Activated CD8-positive, alpha-beta memory T cell treated with anti-CD3 and anti-CD28 coated beads for 36 hours (primary cell): Measurements from ENCODE around the gene MARVELD2. TPM values are rescaled to one million over a fixed set of nuclear protein-coding genes. Genes with fewer than 3 reads are reported as not detected.

Experiments
- CTCF ChIA-PET: fragments of 350-600 bp; sonication (Branson Sonifier 250); formaldehyde crosslinking; loops from one replicate; lab custom pipeline; 2021; ENCODE audit warnings: antibody characterized with exemption; lab: Charles Lee
- POLR2A ChIA-PET: fragments of 350-600 bp; sonication (Branson Sonifier 250); formaldehyde crosslinking; loops from one replicate; lab custom pipeline; 2021; ENCODE audit warnings: antibody characterized with exemption; lab: Charles Lee
- total RNA-seq, 2 experiments: library from RNA; stranded (reverse); gene quantifications; one replicate each; pipeline ENCODE4 v1.2.3, GENCODE V29; 2021

The MARVELD2 gene
- total RNA-seq, result under 1 TPM; 0.25 to 0.27 TPM

- ChIA-PET CTCF (no interaction called here), POLR2A (no interaction called here)
These were observed at the start of gene MARVELD2 for GRCh38 chr5:69414885-69415583. MARVELD2 (plus strand) TSS chr5:69415116; CDS start chr5:69419386, 4,270 bp downstream.

GRCh38 chr5:69367697-69368279 is 47.1 kb upstream of the MARVELD2 start:
- CTCF ChIA-PET, result interaction anchor here (1.0 kb wide), 1 partner anchor 324 kb away, joined by 3 read pairs; no protein-coding TSS in a partner anchor
- POLR2A ChIA-PET, result interaction anchor here (0.7 kb wide), 2 partner anchors 157 to 165 kb away, joined by 3 to 7 read pairs; no protein-coding TSS in a partner anchor

GRCh38 chr5:69368458-69369339 is 46.2 kb upstream of the MARVELD2 start:
- ChIA-PET CTCF (no interaction called here), POLR2A (no interaction called here)

- CTCF ChIA-PET, result interaction anchor here (0.6 to 1.2 kb wide), 3 partner anchors 34 to 327 kb away, joined by 3 to 5 read pairs (median 3); partner anchors contain the start of gene SLC30A5
- POLR2A ChIA-PET, result interaction anchor here (1.5 kb wide), 1 partner anchor 276 kb away, joined by 3 read pairs; the partner anchor contains the start of gene SLC30A5
These were observed 45.4 kb upstream of the MARVELD2 start, which contains the start of the genes AK6, RAD17 and TAF9 for GRCh38 chr5:69369340-69370121. AK6 (minus strand) TSS chr5:69369520; CDS start chr5:69369490, 30 bp downstream. RAD17 (plus strand) TSS chr5:69369818; CDS start chr5:69372209, 2,391 bp downstream. TAF9 (minus strand) TSS chr5:69369520; CDS start chr5:69365737, 3,783 bp downstream.

- CTCF ChIA-PET, result interaction anchor here (0.6 to 1.2 kb wide), 3 partner anchors 35 to 327 kb away, joined by 3 to 5 read pairs (median 3); partner anchors contain the start of gene SLC30A5
- POLR2A ChIA-PET, result interaction anchor here (1.5 kb wide), 1 partner anchor 277 kb away, joined by 3 read pairs; the partner anchor contains the start of gene SLC30A5
These were observed 44.6 kb upstream of the MARVELD2 start for GRCh38 chr5:69370335-69370734.

GRCh38 chr5:69372394-69372793 is 42.5 kb upstream of the MARVELD2 start:
- CTCF ChIA-PET, result interaction anchor here (0.6 to 2.1 kb wide), 2 partner anchors 14 to 279 kb away, joined by 6 to 7 read pairs; partner anchors contain the start of gene SLC30A5
- POLR2A ChIA-PET, result no interaction called here

GRCh38 chr5:69374911-69375446 is 39.9 kb upstream of the MARVELD2 start:
- ChIA-PET POLR2A (no interaction called here), CTCF (no interaction called here)

- POLR2A ChIA-PET, result no interaction called here
- CTCF ChIA-PET, result no interaction called here
These were observed 36.5 kb upstream of the MARVELD2 start for GRCh38 chr5:69378376-69378775.

GRCh38 chr5:69404659-69405330 is 10.1 kb upstream of the MARVELD2 start:
- POLR2A ChIA-PET, result no interaction called here
- CTCF ChIA-PET, result interaction anchor here (0.7 kb wide), 1 partner anchor 11 kb away, joined by 3 read pairs; no protein-coding TSS in a partner anchor

- ChIA-PET POLR2A (no interaction called here), CTCF (no interaction called here)
These were observed 655 bp downstream of the MARVELD2 start for GRCh38 chr5:69415584-69415958.

- POLR2A ChIA-PET, result no interaction called here
- CTCF ChIA-PET, result no interaction called here
These were observed 1.3 kb downstream of the MARVELD2 start for GRCh38 chr5:69416180-69416579.

GRCh38 chr5:69416699-69417098 is 1.8 kb downstream of the MARVELD2 start:
- ChIA-PET CTCF (no interaction called here), POLR2A (no interaction called here)

GRCh38 chr5:69418554-69418953 is 3.6 kb downstream of the MARVELD2 start:
- CTCF ChIA-PET, result no interaction called here
- POLR2A ChIA-PET, result no interaction called here

GRCh38 chr5:69431424-69432303 is 16.7 kb downstream of the MARVELD2 start:
- POLR2A ChIA-PET, result interaction anchor here (0.7 kb wide), 1 partner anchor 336 kb away, joined by 4 read pairs; no protein-coding TSS in a partner anchor
- CTCF ChIA-PET, result no interaction called here

GRCh38 chr5:69432412-69433206 is 17.7 kb downstream of the MARVELD2 start:
- CTCF ChIA-PET, result no interaction called here
- POLR2A ChIA-PET, result interaction anchor here (0.7 kb wide), 1 partner anchor 337 kb away, joined by 4 read pairs; no protein-coding TSS in a partner anchor
